ENCODE data around the gene SEC14L5. TPM values are rescaled to one million over a fixed set of nuclear protein-coding genes. Genes with fewer than 3 reads are reported as not detected.

SEC14L5 gene
- total RNA-seq, 1 experiment from 2014 or later = 0.27 TPM

DNA sequence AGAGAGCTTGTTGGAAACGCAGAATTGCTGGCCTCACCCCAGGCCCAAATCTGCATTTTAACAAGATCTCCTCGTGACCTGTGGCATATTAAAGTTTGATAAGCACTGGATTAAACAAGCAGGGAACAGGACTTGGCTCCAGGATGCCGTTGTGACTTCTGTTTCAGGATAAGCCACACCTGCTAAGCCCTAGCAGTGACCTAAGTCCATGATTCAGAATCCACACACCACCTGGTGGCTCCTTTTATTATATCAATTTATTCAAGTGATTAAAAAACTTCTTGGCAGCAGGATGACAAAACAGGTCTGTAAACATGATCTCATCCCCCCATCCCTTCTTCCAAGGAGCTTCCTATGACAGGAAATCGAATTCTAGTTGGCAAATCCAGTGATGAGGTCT, 66.5 kb downstream of the SEC14L5 start:
- intact Hi-C loops (cut with micrococcal nuclease) = loop anchor here (10.0 kb wide), 1 partner anchor 310 kb away; no protein-coding TSS in a partner anchor
- DNase-seq (ENCODE audit: low read depth, low spot score) (peak; percentile 24), ATAC-seq (peak; percentile 79)
- H3K27me3 ChIP-seq (ENCODE audit: insufficient read depth, low read length) = no peaks in the 10 kb centered on the region
- H3K27ac ChIP-seq (ENCODE audit: low read depth, low read length) = no peak overlapping the region
- H3K4me3 ChIP-seq (replicated peaks in 1 of 2; ENCODE audit: low read depth in 1 of 2, low read length in 2 of 2) = no peak overlapping the region
- H3K9me3 ChIP-seq (ENCODE audit: control insufficient read depth in 1 of 2, insufficient read depth in 1 of 2, low read depth in 1 of 2, low read length in 2 of 2) = no peaks in the 10 kb centered on the region
- no peaks in the 10 kb centered on the region for H3K79me2 ChIP-seq (ENCODE audit: insufficient read depth, low read length)
- H3K4me2 ChIP-seq (ENCODE audit: low read length) = no peak overlapping the region
- no peaks in the 10 kb centered on the region; a peak in 1 of 4 replicates for H3K36me3 ChIP-seq (ENCODE audit: control insufficient read depth in 1 of 2, insufficient read depth in 2 of 2, low read length in 2 of 2)
- TF ChIP-seq TCF7L2 (IDR thresholded peaks at IDR 0.05; ENCODE audit: borderline replicate concordance, extremely low read depth, insufficient read depth, insufficient read length) = no peak
- TF ChIP-seq, protein P1, sequence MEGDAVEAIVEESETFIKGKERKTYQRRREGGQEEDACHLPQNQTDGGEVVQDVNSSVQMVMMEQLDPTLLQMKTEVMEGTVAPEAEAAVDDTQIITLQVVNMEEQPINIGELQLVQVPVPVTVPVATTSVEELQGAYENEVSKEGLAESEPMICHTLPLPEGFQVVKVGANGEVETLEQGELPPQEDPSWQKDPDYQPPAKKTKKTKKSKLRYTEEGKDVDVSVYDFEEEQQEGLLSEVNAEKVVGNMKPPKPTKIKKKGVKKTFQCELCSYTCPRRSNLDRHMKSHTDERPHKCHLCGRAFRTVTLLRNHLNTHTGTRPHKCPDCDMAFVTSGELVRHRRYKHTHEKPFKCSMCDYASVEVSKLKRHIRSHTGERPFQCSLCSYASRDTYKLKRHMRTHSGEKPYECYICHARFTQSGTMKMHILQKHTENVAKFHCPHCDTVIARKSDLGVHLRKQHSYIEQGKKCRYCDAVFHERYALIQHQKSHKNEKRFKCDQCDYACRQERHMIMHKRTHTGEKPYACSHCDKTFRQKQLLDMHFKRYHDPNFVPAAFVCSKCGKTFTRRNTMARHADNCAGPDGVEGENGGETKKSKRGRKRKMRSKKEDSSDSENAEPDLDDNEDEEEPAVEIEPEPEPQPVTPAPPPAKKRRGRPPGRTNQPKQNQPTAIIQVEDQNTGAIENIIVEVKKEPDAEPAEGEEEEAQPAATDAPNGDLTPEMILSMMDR (IDR thresholded peaks at IDR 0.05 in 2 of 3, conservative IDR thresholded peaks at IDR 0.05 in 1 of 3; ENCODE audit: borderline replicate concordance in 1 of 3, insufficient read depth in 1 of 3, low read depth in 2 of 3, low read length in 2 of 3) = peak in 2 of 3 experiments; percentile 35; a peak in 2 of 6 replicates
- no peak for TF ChIP-seq EZH2 (IDR thresholded peaks at IDR 0.05)
- TF ChIP-seq, protein P2, sequence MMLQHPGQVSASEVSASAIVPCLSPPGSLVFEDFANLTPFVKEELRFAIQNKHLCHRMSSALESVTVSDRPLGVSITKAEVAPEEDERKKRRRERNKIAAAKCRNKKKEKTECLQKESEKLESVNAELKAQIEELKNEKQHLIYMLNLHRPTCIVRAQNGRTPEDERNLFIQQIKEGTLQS (IDR thresholded peaks at IDR 0.05) = no peak
- TF ChIP-seq SRF (IDR thresholded peaks at IDR 0.05; ENCODE audit: low read depth) = no peak
- no peak for TF ChIP-seq POLR2AphosphoS5 (IDR thresholded peaks at IDR 0.05; ENCODE audit: low read depth, low read length)
- TF ChIP-seq RAD21 (IDR thresholded peaks at IDR 0.05; ENCODE audit: low read depth) = peak; percentile 63
- TF ChIP-seq ELF1 (IDR thresholded peaks at IDR 0.05; ENCODE audit: borderline replicate concordance, low read depth) = no peak
- ChIA-PET CTCF (no interaction called here), RAD21 (ENCODE audit: low non-redundant PET in 1 of 2, low total read pairs in 2 of 2, uncharacterized antibody in 2 of 2, unreplicated experiment in 2 of 2) (no interaction called here), POLR2A (no interaction called here)
- no peak overlapping the region for H2AFZ ChIP-seq (ENCODE audit: low read depth, low read length, poor library complexity, severe bottlenecking)
- no TSS peak for BruUV-seq (replicated peaks)
- no peaks in the 10 kb centered on the region for H4K20me1 ChIP-seq (ENCODE audit: insufficient read depth)
- no peaks in the 10 kb centered on the region for H3K9me2 ChIP-seq (ENCODE audit: insufficient read depth)
- H3K4me1 ChIP-seq (ENCODE audit: control insufficient read depth in 1 of 2, insufficient read depth in 2 of 2, low read length in 2 of 2) = no peaks in the 10 kb centered on the region
- no peak overlapping the region for H3K9ac ChIP-seq (ENCODE audit: low read length)
